HL-60/S4 (cell line): ENCODE results near the gene REPIN1.

Experiments used
- in situ Hi-C: fragments of 300-500 bp; cut with MboI; formaldehyde crosslinking; loops from 2 replicates; pipeline ENCODE4 v1.14.3; 2022; ENCODE audit warnings: low sequenced_read_pairs

REPIN1 gene

DNA sequence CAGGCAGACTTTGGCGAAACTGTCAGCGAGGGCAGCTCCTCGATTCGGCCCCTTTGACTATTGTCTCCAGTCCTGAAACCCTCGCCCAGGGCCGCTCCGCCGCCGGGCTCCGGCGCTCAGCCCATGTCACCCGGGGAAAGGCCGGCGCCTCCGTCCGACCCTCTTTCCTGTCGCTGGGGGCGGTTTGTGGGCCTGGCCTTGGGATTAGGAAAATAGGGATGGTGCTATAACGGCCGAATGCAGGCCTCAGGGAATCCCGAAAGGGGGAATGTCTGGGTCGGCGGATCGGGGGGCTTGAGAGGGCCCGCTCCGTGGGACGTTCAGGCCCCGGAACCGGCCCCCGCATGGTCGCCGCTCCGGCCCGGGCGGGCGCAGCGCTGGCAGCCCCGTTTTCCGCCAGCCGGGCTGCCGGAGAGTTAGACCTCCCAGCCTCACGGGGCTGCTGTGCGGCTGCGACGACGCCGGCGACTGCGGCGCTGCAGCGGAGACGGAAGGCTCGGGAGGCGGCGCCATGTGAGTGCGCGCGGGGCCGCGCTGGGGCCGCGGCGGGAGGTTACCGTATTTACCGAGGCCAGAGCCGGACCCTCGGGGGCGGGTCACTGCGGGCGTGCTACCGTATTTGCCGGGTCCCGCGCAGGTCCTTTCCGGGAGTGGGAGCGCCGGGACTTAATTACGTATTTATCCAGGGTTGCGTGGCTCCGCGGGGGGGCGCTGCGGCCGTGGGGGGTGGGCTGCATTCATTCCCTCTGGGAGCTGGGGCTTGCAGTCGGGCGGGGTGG lies 36.4 kb downstream of the REPIN1 start:
- in situ Hi-C loops: no loop called here

DNA sequence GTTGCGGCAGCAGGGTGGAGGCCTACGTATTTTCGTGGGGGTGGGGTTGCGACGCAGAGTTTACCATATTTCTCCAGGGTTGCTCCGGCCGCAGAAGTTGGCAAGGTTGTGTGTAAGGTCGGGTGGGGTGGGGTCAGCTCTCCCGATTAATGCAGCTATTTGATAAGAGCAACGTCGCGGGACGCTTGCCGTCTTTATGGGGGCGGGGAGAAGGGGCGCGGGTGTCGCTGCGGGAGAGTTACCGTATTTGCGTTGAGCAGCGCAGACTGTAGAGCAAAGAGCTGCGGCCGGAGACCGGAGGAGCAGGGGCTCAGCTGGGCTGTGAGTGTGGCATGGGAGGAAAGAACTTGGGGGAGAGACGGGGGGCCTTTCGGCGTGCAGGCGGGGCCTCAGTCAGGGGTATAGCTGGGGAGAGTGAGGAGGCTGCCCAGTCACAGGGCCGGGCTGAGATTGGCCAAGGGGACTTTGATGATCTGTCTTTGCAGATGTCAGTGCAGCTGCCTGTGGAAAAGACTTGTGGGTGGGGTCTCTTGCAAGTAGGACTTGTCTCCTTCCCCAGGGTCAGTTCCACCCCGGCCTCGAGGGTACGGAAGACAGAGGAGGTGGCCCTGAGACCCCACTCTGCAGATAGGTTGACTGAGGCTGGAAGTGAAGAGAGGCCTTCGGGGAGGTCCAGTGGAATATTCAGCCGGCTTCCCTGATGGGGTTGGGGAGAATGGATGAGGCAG lies 37.1 kb downstream of the REPIN1 start:
- in situ Hi-C loops: no loop called here

DNA sequence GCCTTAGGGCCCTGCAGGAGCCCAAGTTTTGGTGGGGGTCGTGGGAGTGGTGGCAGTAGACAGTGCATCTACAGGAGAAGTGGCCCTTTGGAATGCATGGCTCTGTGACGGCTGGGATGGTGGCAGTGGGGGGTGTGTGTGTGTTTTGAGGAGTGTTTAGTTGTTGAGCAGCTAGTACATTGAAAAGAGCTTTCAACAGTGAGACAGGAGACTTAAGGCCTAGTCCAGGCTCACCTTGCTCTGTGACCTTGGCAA lies 37.6 kb downstream of the REPIN1 start:
- in situ Hi-C loops: no loop called here

DNA sequence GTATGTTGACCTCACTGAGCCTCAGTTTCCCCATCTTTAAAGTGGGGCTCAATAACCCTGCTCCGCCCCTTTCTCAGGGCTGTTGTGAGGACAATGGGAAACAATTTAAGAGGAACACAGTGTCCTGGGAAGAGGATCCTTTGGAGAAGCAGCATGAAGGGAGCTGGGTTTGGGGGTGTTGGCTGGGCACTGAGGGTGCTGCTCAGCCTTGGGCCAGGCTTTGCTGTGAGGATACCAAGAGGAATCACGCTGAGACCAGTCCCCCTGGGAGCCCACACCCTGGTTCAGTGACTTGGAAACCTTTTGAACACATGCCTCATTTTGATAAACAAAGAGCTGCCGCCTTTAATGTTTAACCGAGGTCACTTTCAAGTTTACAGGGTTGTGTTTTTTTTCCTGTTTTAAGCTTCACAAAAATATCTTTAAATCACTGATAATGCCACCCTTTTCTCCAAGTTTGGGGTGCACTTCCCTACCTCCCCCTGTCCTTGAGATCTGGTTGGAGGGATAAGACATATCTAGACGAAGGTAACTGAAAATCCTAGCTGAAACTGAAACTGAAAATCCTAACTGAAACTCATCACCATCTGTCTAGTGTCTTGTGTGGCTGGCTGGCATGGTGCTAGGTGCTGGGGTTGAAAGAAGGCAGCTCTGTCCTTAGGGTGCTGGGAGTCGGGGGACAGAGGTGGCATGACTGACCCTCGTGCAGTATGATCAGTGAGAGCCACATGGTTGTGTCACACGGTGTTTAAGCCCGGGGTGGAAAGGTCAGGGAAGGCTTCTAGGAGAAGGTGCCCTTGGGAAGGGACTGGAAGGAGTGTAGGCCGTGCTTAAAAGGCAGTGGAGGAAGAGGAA lies 38.2 kb downstream of the REPIN1 start:
- in situ Hi-C loops: no loop called here

DNA sequence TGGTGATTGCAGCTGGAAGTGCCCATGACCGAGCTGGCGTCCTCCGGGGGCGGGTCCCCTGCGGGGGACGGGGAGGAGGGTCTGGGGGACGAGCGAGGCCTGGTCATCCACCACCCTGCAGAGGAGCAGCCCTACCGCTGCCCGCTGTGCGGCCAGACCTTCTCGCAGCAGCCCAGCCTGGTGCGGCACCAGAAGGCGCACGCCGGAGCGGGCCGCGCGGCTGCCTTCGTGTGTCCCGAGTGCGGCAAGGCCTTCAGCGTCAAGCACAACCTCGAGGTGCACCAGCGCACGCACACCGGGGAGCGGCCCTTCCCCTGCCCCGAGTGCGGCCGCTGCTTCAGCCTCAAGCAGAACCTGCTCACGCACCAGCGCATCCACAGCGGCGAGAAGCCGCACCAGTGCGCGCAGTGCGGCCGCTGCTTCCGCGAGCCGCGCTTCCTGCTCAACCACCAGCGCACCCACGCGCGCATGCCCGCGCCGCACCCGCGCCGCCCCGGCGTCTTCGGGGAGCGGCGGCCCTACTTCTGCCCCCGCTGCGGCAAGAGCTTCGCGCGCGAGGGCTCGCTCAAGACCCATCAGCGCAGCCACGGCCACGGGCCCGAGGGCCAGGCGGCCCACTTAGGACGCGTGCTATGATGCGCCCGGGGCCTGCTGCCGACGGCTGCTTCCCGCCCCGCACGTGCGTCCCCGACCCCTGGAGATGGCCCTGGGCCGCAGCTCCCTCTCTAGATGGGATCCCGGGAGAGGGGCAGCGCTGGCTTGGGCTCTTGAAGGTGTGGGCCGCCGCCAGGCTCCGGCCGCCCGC lies 39.2 kb downstream of the REPIN1 start:
- in situ Hi-C loops: no loop called here

DNA sequence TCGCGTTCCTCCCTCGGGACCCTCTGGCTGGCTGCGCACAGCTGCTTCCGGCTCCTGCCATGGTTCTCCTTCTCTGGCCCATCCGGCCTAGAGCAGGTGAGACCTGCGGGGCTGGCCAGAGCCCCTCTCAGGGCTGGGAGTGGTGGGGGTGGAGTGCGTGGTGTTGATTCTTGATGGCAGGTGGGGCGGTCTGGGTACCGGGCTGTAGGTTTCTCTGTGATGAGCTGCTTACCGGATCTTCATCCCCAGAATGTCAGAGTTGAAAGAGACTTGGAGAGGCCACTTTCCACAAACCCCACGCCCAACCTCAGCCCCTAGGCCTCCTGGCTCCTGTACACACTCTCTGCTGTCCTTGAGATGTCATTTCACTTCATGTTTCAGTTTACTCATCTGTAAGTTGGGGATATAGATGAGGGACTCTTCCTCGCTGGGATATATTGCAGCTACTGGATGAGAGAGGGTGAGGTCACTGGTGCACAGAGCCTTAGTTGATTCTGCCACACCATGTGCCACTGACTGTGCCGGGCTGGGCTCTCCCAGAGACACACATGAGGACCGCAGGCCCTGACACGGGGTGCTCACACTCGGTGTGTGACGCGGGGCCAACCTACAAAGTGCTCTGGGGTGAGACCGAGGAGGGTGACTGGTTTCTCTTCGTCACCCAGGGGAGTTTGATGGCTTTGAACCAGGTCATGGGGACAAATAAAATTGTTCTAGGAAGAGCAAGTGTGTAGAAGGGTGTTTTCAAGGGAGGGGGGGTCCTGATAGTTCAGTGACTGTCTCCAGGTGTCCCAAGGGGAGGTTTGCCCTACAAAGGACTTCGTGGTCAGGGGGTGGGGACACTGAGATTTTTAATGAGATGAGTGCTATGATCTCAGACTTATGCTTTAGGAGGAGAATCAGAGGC lies 40.0 kb downstream of the REPIN1 start:
- in situ Hi-C loops: no loop called here

DNA sequence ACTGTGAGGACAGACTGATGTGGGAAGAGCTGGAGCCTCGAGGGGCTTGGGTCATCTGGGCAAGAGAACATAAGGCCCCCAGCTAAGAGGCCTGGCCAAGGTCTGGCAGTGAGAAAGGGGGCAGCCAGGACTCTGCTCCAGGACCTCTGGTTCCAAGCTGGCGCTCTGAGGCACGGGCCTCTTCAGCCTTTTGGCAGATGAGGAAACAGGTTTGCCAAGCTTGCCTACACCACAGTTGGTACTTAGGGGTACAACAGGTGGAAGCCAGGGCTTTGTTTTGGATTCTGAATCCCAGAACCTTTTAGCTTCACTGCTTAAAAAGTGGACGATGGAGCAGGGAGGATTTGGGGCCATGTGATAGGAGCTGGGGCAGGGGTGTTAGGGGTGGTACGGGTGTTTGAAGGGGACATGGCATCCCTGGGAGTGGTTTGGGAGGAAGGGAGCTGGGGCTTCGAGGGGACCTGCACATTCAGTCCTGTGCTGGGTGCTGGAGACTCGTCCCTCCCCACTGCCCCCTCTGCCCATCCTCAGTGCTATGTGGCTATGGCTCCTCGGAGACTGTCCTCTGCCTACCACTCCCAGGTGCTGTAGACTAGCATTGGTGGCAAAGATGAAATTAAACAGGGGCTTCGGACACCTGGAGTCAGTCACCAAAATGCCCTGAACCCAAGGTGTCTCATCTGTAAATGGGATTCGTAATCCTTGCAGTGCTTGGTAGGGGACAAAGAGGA lies 40.8 kb downstream of the REPIN1 start:
- in situ Hi-C loops: no loop called here

DNA sequence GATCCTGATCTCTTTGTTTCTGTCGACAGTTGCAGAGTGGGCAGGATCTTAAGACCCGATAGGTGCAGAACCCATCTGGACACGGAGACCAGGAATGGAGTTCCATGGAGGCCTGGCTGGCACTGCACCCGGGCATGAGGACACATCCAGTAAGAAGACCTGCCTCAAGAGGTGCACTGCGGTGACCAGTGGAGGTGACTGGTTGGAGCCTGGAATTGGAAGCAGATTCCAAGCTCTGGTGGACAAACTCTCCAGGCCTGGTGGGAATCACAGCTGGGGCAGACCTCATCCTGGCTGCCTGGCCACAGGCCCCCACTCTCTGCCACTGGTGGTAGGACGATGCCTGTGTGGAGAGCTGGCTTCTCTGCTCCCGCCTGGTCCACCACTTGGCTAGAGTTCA lies 41.5 kb downstream of the REPIN1 start:
- in situ Hi-C loops: no loop called here

DNA sequence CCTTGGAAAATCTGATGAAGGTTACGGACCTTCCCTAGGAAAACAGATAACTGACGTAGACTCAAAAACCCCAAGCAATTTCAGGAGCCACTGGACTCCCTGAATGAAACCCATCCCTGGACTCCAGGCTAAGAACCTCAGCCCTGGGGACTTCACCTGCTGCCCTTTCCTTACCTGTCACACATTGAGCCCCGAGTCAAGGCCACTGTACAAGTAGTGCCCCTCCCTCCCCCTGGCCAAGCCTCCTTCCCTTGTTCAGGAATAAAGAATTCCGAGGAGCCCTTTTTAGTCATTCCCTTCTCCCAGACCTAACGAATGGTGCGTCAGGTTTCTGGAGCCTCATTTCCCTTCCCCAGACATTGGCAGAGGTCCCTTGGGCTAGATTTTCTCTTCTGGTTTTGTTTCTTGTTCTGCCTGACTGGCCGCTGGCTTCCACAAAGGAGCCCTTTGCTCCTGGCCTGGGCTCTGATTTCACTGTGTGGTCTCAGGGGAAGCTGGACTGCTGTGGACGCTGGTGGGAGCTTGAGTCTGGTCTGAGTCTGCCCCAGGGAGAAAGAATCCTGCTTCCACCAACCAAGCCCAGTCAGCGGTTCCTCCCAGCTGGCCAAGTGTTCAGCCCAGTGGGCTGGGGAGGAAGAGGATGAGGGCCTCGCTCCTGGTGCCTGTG lies 42.2 kb downstream of the REPIN1 start:
- in situ Hi-C loops: no loop called here

DNA sequence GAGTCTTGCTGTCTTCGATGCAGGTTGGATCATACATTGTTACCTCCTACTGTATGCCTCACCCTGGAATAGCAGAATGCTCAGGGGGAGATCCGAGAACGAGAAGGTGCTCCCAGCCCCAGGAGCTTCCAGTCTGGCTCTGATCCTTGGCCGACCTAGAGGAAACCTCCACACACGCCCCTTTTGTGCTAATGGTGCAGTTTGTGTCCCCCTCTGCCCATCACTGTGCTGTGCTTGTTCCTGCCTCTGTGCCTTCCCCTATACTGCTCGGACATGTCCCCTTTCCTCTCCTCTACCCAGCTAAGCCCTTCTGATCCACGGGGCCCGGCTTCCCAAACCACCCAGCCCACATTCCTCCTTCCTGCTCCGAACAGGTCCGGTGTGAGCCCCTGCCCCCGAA lies 43.0 kb downstream of the REPIN1 start:
- in situ Hi-C loops: no loop called here

DNA sequence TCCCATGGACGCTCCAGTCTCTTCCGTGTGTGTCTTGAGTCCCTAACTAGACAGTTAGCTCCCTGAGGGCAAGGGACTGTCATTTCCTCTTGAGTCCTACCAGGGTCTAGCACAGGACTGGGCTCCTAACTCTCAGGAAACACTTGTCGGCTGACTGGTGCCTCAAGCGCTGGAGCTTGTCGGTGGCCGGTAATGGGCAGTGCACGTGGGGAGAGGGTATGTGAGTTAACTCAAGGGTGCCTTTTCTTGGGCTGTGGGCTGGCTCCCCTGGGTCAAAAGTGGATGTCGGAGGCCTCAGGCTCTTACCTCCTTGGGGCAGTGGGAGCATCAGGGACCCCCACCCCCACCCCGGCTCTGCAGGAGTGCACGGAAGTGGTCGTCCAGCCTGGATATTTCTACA lies 43.4 kb downstream of the REPIN1 start:
- in situ Hi-C loops: no loop called here

DNA sequence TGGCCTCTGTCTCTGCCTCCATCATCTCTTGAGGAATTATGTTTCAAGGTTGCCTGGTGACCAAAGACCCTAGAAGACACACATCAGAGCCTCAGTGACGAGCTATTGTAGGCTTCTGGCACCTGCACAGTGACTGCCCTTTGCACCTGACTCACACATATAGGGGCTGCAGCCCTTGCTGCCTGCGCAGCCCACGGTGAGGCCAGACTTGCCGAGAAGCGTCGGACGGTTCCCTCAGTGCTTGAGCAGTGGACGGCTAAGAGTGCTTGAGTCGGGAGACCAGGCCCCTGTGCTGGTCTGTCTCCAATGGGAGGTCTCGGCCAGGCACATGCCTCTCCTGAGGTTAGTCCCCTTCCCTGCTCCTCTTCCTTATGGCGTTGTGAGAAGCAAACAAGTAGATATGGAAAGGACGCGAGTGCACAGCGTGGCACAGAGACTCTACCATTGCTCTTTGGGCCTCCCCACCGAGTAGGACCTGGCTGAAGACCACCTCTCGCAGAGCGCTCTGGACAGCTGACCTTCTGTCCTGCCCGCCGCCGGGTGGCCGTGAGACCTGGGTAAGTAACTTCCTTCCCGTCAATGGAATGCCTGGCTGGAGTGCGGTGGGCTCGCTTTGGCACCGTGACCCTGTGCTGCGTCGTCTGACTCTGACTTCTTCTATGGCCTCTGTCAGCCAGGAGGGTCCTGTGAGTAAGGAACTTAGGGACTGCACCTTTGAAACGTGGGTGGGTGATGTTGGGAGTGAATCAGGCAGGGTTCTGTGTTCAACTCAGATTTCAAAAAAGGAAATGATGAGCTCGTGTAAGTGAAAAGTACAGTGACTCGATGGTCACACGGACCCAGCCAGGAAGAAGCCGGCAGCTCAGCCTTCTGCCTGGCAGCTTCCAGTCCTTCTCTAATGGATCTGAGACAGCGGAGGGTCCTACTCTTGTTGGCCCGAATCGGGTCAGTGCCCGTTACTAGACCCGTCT lies 44.2 kb downstream of the REPIN1 start:
- in situ Hi-C loops: no loop called here

DNA sequence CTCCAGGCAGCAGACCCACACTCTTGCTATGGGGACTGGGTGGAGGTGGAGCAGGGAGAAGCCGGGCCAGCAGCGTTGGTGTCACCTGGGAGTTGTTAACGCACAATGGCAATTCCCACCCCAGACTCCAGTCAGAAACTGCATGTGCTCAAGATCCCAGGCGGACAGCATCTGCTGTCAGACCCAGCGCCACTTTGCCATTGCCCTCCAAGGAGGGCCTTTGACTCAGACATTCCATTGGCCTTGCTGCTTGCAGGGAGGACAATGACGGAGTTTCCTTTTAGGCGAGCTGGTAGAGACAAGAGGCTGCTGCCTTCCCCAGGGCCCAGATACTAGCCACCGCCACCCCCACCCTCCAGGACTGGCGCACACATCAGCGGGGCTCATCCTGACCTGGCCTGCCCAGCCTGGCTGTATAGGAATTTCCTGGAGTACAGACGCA lies 45.0 kb downstream of the REPIN1 start:
- in situ Hi-C loops: no loop called here

DNA sequence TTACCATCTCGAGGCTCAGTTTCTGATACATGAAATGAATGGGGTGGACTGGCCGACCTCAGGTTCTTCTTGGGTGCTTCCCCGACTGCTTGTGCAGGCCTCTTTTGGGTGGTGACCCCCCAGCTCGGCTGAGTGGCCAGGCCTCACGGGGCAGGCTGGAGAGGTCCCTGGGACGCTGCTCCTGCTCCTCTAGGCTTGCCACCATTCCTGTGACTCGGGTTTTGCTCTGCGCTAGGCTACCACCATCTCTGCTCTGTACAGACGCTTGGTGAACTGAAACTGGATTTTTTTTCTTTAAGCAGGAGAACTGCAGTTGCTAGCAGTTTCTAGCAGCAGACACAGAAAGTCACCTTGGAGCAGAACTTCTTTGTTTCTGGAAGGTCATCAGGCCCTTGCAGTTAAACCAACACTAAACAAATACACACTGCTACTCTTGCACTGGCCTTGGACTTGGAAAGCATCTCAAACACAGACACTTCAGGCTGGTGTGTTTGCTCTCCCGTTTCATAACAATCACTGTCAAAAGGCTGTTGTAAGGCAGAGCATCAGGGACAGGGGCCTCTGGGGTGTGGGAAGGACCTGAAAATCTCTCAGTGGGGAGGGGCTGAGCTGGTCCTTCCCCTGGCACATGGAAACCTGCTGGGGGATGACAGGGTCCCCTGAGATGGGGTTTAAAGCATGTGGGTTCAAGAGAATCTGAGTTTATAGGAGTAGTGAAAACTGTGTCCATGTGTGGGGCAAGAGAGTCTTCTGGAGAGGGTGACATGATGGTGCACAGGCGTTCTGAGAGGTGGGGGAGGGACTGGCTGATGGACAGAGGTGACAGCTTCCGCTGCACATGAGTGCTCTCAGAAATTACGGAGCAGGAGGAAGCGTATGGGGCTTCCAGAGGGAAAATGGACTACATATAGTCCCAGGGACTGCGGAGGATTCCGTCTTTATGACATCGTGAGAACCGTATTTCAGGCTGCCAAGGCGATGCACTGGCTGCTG lies 46.8 kb downstream of the REPIN1 start:
- in situ Hi-C loops: no loop called here

DNA sequence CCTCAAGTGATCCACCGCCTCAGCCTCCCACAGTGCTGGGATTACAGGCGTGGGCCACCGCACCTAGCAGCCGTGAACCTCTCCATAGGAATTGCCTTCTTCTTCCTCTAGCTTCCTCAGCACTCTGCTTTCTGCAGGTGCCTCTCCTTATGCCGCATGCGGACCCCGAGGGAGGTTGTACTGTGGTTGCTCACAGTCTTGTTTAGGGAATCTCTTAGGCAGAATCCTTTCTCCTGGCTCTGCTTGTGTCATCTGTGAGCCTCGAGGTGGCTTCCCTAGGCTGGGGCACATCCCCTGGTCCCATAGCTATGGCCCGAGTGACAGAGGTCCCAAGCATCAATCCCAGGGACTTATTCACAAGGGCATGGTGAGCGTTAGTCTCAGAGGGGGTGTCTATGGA lies 48.6 kb downstream of the REPIN1 start:
- in situ Hi-C loops: no loop called here

DNA sequence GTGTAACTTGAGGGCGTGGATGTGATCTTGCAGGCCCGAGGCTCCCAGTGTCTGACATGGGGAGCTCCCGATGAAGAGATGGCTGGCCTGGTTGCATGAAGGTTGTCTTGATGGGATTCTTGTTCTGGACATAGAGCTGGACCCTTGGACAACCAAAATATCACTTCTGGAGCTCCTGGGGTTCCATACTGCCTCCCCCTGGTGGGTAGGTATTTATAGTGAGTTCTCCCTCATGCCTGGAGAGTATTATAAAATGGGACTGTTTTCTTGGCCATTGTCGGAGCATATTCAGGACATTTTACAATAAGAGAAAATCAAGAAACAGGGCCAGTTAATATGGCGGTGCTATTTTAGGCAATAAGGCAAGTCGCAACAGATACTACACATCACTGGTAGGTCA lies 49.2 kb downstream of the REPIN1 start:
- in situ Hi-C loops: no loop called here
